ENCODE data around the gene KCNG2.

GRCh38 chr18:79765491-79766245, 32.1 kb upstream of the KCNG2 start:
- no peak for TF ChIP-seq CTCF (IDR thresholded peaks at IDR 0.05)
- TF ChIP-seq EZH2phosphoT487 (IDR thresholded peaks at IDR 0.05) = no peak

Measured in neural progenitor cell (in vitro differentiated cells).